SU-DHL-6 (cell line): ENCODE results near the gene CCDC7.

Source experiments
- H2AFZ ChIP-seq: fragments of 200-600 bp; sonication (generic); 2 replicates; pipeline ENCODE4 v1.6.1; 2014; ENCODE audit warnings: low read depth, mild to moderate bottlenecking, moderate library complexity, mixed read lengths, antibody characterized with exemption, low read length; ENCODE audit not compliant: severe bottlenecking
- H3F3A ChIP-seq: fragments of 200-600 bp; shearing (Covaris generic); 2 replicates; pipeline ENCODE4 v1.6.0; 2016; ENCODE audit warnings: antibody characterized with exemption, mild to moderate bottlenecking; ENCODE audit not compliant: insufficient read depth
- H3K27ac ChIP-seq: fragments of 200-600 bp; sonication (generic); 2 replicates; pipeline ENCODE4 v1.5.1; 2016; ENCODE audit warnings: low read depth, mild to moderate bottlenecking, low read length, moderate library complexity, mixed read lengths
- H3K27me3 ChIP-seq: fragments of 200-600 bp; sonication (generic), shearing (Covaris generic); 2 replicates; pipeline ENCODE4 v1.6.0; 2014; ENCODE audit warnings: mild to moderate bottlenecking, low read length
- H3K36me3 ChIP-seq: fragments of 200-600 bp; sonication (generic); 2 replicates; pipeline ENCODE4 v1.6.1; 2014; ENCODE audit warnings: mild to moderate bottlenecking, low read length, mixed read lengths
- H3K4me2 ChIP-seq: fragments of 300-600, 200-600 bp; shearing (Covaris generic), sonication (generic); 2 replicates; pipeline ENCODE4 v1.6.0; 2014; ENCODE audit warnings: low read length, low read depth, mild to moderate bottlenecking; ENCODE audit not compliant: poor library complexity, severe bottlenecking
- H3K4me3 ChIP-seq: fragments of 200-600 bp; sonication (generic); 2 replicates; pipeline ENCODE4 v1.5.1; 2014; ENCODE audit warnings: antibody characterized with exemption, low read length, mild to moderate bottlenecking, mixed read lengths; ENCODE audit not compliant: insufficient read depth, poor library complexity, severe bottlenecking
- H3K79me2 ChIP-seq: fragments of 200-600 bp; sonication (generic); 2 replicates; pipeline ENCODE4 v1.6.1; 2014; ENCODE audit warnings: mild to moderate bottlenecking, low read length, moderate library complexity; ENCODE audit not compliant: insufficient read depth
- H3K9ac ChIP-seq: fragments of 200-600 bp; sonication (generic); 2 replicates; pipeline ENCODE4 v1.7.0; 2014; ENCODE audit warnings: mild to moderate bottlenecking, low read length
- H3K9me2 ChIP-seq: fragments of 200-600 bp; sonication (generic); replicated peaks from 2 replicates; pipeline ENCODE4 v1.6.1; 2014; ENCODE audit warnings: low read length; ENCODE audit not compliant: insufficient read depth
- H3K9me3 ChIP-seq: fragments of 200-600 bp; sonication (generic); 2 replicates; pipeline ENCODE4 v1.6.1; 2014; ENCODE audit warnings: low read length, mixed read lengths; ENCODE audit not compliant: insufficient read depth
- H4K20me1 ChIP-seq: fragments of 200-600 bp; sonication (generic); 2 replicates; pipeline ENCODE4 v1.6.1; 2014; ENCODE audit warnings: low read depth, mild to moderate bottlenecking, antibody characterized with exemption, low read length, moderate library complexity, mixed read lengths
- EZH2phosphoT487 ChIP-seq: fragments of 200-600 bp; sonication (generic), shearing (Covaris generic); conservative IDR thresholded peaks from 2 replicates; pipeline ENCODE4 v1.6.1; 2018; ENCODE audit warnings: mild to moderate bottlenecking, antibody characterized with exemption, low read length, moderate library complexity, mixed read lengths
- TF ChIP-seq, protein P1 (sequence below): fragments of 200-600 bp; sonication (generic); IDR thresholded peaks from one replicate; pipeline ENCODE4 v1.5.1; 2017; ENCODE audit warnings: antibody characterized with exemption, mild to moderate bottlenecking, low read length, moderate library complexity; ENCODE audit not compliant: insufficient read depth, poor library complexity, severe bottlenecking

CCDC7 gene

DNA sequence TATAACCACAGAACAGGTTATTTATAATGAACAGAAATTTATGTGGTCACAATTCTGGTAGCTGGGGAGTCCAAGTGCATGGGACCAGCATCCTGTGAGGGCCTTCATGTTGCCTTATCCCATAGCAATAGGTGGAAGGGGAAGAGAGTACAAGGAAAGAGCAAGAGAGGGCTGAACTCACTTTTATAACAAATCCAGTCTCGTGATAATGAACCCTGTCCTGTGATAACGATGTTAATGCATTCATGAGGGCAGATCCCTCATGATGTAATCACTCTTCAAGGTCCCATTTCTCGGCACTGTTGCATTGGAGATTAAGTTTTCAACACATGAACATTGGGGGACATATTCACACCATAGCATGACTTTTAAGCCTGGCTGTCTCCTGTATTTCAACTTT lies 27.4 kb upstream of the CCDC7 start:
- H3K9me2 ChIP-seq = no peaks in the 10 kb centered on the region
- H3K4me3 ChIP-seq = no peak overlapping the region
- no peak overlapping the region for H2AFZ ChIP-seq
- H4K20me1 ChIP-seq = no peaks in the 10 kb centered on the region
- H3K9ac ChIP-seq = no peak overlapping the region
- no peaks in the 10 kb centered on the region; the same call in 1 of the 2 replicates for H3K9me3 ChIP-seq
- H3K36me3 ChIP-seq = no peaks in the 10 kb centered on the region
- H3K27ac ChIP-seq = no peak overlapping the region
- H3K27me3 ChIP-seq = no peaks in the 10 kb centered on the region
- no peaks in the 10 kb centered on the region for H3F3A ChIP-seq
- TF ChIP-seq, protein P1, sequence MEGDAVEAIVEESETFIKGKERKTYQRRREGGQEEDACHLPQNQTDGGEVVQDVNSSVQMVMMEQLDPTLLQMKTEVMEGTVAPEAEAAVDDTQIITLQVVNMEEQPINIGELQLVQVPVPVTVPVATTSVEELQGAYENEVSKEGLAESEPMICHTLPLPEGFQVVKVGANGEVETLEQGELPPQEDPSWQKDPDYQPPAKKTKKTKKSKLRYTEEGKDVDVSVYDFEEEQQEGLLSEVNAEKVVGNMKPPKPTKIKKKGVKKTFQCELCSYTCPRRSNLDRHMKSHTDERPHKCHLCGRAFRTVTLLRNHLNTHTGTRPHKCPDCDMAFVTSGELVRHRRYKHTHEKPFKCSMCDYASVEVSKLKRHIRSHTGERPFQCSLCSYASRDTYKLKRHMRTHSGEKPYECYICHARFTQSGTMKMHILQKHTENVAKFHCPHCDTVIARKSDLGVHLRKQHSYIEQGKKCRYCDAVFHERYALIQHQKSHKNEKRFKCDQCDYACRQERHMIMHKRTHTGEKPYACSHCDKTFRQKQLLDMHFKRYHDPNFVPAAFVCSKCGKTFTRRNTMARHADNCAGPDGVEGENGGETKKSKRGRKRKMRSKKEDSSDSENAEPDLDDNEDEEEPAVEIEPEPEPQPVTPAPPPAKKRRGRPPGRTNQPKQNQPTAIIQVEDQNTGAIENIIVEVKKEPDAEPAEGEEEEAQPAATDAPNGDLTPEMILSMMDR = no peak
- no peak for TF ChIP-seq EZH2phosphoT487
- no peak overlapping the region for H3K4me2 ChIP-seq
- no peaks in the 10 kb centered on the region for H3K79me2 ChIP-seq

DNA sequence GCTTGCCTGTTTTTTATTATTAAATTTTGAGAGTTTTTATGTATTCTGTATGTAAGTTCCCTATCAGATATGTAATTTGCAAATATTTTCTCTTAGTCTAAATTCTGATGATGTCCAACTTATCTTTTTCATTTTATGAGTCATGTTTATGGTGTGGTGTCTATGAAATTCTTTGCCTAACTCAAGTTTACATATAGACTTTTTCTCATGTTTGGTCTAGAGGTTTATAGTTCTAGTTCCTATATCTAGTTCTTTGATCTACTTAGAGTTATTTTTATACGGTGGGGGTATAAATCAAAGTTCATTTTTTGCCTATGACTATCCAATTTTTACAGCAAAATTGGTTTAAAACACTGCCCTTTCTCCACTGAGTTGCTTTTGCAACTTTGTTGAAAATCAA lies 26.3 kb upstream of the CCDC7 start:
- H3K36me3 ChIP-seq = no peaks in the 10 kb centered on the region
- no peak for TF ChIP-seq EZH2phosphoT487
- TF ChIP-seq, protein P1 = no peak
- no peaks in the 10 kb centered on the region for H3K79me2 ChIP-seq
- H3K9ac ChIP-seq = no peak overlapping the region
- no peak overlapping the region for H3K4me3 ChIP-seq
- no peak overlapping the region for H3K27ac ChIP-seq
- no peaks in the 10 kb centered on the region for H4K20me1 ChIP-seq
- H3F3A ChIP-seq = no peaks in the 10 kb centered on the region
- H3K9me3 ChIP-seq = no peaks in the 10 kb centered on the region; the same call in 1 of the 2 replicates
- H3K4me2 ChIP-seq = no peak overlapping the region
- no peaks in the 10 kb centered on the region for H3K27me3 ChIP-seq
- H2AFZ ChIP-seq = no peak overlapping the region
- no peaks in the 10 kb centered on the region for H3K9me2 ChIP-seq

DNA sequence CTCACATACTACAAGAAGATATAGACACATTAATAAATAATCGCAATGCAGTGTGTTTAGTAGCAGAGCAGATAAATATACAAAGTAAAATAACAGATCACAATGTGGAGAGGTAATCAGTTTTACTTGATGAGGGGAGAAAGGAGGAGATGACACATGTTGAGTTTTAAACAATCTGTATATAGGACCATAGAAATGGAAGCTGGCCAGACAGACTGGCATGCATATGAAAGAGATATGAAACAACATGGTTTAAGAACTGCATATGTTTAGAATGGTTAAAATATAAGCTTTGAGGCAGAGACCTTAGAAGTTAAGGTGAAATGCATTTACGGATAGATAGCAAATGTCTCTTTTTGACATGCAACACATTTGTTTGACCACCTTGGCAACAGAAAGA lies 19.8 kb upstream of the CCDC7 start:
- H3K9ac ChIP-seq = no peak overlapping the region
- H2AFZ ChIP-seq = no peak overlapping the region
- no peak overlapping the region for H3K4me2 ChIP-seq
- H3K4me3 ChIP-seq = no peak overlapping the region
- no peaks in the 10 kb centered on the region for H3K36me3 ChIP-seq
- no peaks in the 10 kb centered on the region for H3K27me3 ChIP-seq
- no peaks in the 10 kb centered on the region for H3K9me2 ChIP-seq
- H3K79me2 ChIP-seq = no peaks in the 10 kb centered on the region
- TF ChIP-seq EZH2phosphoT487 = no peak
- TF ChIP-seq, protein P1 = no peak
- no peaks in the 10 kb centered on the region for H4K20me1 ChIP-seq
- no peaks in the 10 kb centered on the region for H3F3A ChIP-seq
- H3K27ac ChIP-seq = no peak overlapping the region
- no peaks in the 10 kb centered on the region; the same call in 1 of the 2 replicates for H3K9me3 ChIP-seq

DNA sequence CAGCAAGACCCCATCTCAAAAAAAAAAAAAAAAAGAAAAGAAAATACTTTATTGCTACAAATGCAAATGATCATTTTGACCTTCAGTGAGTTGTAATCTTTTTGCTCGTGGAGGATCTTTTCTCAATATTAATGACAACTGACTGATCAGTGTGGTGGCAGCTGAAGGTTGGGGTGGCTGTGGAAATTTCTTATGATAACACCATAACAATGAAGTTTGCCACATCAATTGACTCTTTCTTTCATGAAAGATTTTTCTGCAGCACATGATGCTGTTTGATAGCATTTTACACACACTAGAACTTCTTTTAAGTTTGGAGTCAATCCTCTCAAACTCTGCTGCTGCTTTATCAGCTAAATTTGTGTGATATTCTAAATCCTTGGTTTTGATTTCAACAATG lies 12.4 kb upstream of the CCDC7 start:
- Histone ChIP-seq H3K9me3 (no peaks in the 10 kb centered on the region), H3K36me3 (no peaks in the 10 kb centered on the region), H2AFZ (no peak overlapping the region), H3K27me3 (no peaks in the 10 kb centered on the region), H4K20me1 (no peaks in the 10 kb centered on the region), H3K9me2 (no peaks in the 10 kb centered on the region), H3K9ac (no peak overlapping the region), H3K4me2 (no peak overlapping the region), H3K79me2 (no peaks in the 10 kb centered on the region), H3K4me3 (no peak overlapping the region), H3K27ac (no peak overlapping the region), H3F3A (no peaks in the 10 kb centered on the region)
- TF ChIP-seq EZH2phosphoT487 = no peak
- TF ChIP-seq, protein P1 = no peak
